ENCODE measurements around the gene YBEY.
"Not testable (repeated sequence)": the region's sequence is repeated elsewhere in the genome, so short reads cannot be mapped to it uniquely, and the experiment has no call there.

The YBEY gene

GRCh38 chr21:46285761-46286647, at the start of gene YBEY:
Gene YBEY (plus strand): TSS chr21:46286342. CDS start chr21:46286914, 572 bp downstream.
- peak within 1 kb of the TSS; percentile 97 for H3K27ac Mint-ChIP-seq
- H3K36me3 Mint-ChIP-seq = peaks cover 40% of the 10 kb centered on the region
- peak within 1 kb of the TSS; percentile 97 for H3K4me3 Mint-ChIP-seq
- DNase-seq = peak; percentile 92
- no peaks in the 10 kb centered on the region for H3K27me3 Mint-ChIP-seq
- H3K9me3 Mint-ChIP-seq = no peaks in the 10 kb centered on the region
- peaks cover 61% of the 10 kb centered on the region for H3K4me1 Mint-ChIP-seq
- CTCF ChIA-PET = interaction anchor here (1.0 to 1.5 kb wide), 3 partner anchors 9 to 40 kb away, joined by 3 to 7 read pairs (median 3); a partner anchor contains a TSS

DNA sequence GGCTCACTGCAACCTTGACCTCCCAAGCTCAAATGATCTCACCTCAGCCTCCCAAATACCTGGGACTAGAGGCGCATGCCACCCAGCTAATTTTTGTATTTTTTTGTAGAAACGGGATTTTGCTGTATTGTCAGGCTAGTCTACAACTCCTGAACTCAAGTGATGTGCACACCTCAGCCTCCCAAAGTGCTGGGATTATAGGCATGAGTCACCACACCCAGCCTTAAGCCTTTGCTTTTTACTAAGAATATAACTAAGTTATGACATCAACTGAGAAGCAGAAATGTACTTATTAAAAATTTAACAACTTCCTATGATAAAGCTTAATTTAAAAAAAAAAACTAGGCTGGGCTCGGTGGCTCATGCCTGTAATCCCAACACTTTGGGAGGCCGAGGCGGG, 48.7 kb upstream of the YBEY start:
- Mint-ChIP-seq H3K27ac (no peak overlapping the region), H3K4me3 (no peak overlapping the region), H3K4me1 (peaks cover 13% of the 10 kb centered on the region), H3K27me3 (no peaks in the 10 kb centered on the region), H3K36me3 (peaks cover 65% of the 10 kb centered on the region), H3K9me3 (no peaks in the 10 kb centered on the region)
- no peak for DNase-seq
- CTCF ChIA-PET = no interaction called here

GRCh38 chr21:46239817-46240325, 46.3 kb upstream of the YBEY start:
- DNase-seq = no peak
- Mint-ChIP-seq H3K36me3 (peaks cover 54% of the 10 kb centered on the region), H3K4me3 (no peak overlapping the region), H3K27ac (no peak overlapping the region), H3K9me3 (no peaks in the 10 kb centered on the region), H3K4me1 (no peaks in the 10 kb centered on the region), H3K27me3 (no peaks in the 10 kb centered on the region)
- CTCF ChIA-PET = no interaction called here

- H3K9me3 Mint-ChIP-seq, H3K4me3 Mint-ChIP-seq, CTCF ChIA-PET, DNase-seq, H3K4me1 Mint-ChIP-seq, H3K27me3 Mint-ChIP-seq: not testable (repeated sequence)
- Mint-ChIP-seq H3K36me3 (peaks cover 47% of the 10 kb centered on the region), H3K27ac (peak overlapping the region; percentile 65)
Observed at GRCh38 chr21:46241577-46241976, 44.6 kb upstream of the YBEY start.

DNA sequence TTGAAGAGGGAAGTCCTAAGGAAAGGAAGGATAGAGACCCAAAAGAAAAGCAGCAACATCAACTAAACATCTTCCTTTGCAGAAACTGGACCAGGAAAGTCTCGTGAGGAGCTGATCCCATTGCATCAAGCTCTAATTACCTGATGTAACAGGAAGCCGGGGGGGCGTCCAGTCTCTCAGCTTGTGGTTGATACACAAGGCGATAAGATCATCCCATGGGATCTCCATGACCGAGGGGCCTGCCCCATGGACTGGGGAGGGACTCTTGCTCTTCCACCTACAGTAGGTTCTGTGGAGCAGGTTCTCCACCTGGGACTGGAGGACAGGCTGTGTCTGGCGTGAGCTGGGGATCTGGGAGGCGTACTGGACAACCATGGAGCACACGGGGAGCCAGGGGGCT, 42.8 kb upstream of the YBEY start:
- CTCF ChIA-PET = interaction anchor here (0.7 to 1.9 kb wide), 2 partner anchors 14 to 253 kb away, joined by 3 to 4 read pairs; no protein-coding TSS in a partner anchor
- Mint-ChIP-seq H3K4me1 (no peaks in the 10 kb centered on the region), H3K4me3 (no peak overlapping the region), H3K27me3 (no peaks in the 10 kb centered on the region), H3K36me3 (peaks cover 54% of the 10 kb centered on the region), H3K9me3 (no peaks in the 10 kb centered on the region), H3K27ac (no peak overlapping the region)
- no peak for DNase-seq

DNA sequence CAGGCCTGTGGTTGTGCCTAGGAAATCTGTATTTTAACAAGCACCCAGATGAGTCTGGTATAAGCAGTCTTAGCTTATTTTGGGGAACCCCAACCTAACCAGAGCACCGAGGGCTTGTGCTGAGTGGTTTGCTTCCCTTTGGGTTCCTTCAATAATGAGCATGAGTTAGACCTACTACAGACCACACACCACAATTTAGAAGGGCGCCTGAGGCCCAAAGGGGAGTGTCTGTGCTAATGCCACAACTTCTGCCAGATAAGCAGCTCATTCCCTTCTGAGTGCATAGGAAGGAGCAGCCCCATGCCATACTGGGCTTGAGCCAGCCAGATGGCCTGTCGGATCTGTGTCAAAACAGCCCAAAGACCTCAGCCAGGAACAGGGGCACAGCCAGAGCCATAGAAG, 42.2 kb upstream of the YBEY start:
- DNase-seq = no peak
- Mint-ChIP-seq H3K9me3 (no peaks in the 10 kb centered on the region), H3K27me3 (no peaks in the 10 kb centered on the region), H3K4me1 (no peaks in the 10 kb centered on the region), H3K4me3 (no peak overlapping the region), H3K27ac (peak overlapping the region; percentile 12), H3K36me3 (peaks cover 55% of the 10 kb centered on the region)
- CTCF ChIA-PET = interaction anchor here (0.7 to 1.9 kb wide), 2 partner anchors 14 to 253 kb away, joined by 3 to 4 read pairs; no protein-coding TSS in a partner anchor

DNA sequence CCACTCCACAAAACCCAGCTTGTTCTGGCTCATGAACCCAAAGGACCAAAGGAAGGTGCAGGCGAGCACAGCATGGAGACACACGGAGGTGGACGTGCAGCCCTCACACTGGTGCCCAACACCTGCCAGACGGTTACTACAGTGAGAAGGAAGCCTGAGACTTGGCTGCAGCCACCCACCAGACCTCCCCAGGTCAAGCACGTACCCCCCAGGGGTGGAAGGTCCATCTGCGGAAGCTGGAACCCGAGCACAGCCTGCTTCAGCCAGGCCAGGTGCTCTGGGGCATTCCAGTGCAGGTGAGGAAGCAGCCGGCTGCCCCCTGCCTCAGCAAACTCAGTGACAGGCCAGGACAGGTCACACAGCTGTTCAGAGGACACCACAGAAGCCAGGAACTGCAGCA, 41.5 kb upstream of the YBEY start:
- Mint-ChIP-seq H3K27ac (no peak overlapping the region), H3K36me3 (peaks cover 53% of the 10 kb centered on the region), H3K4me1 (no peaks in the 10 kb centered on the region), H3K27me3 (no peaks in the 10 kb centered on the region), H3K4me3 (no peak overlapping the region), H3K9me3 (no peaks in the 10 kb centered on the region)
- no peak for DNase-seq
- CTCF ChIA-PET = interaction anchor here (1.9 kb wide), 1 partner anchor 15 kb away, joined by 4 read pairs; no protein-coding TSS in a partner anchor

DNA sequence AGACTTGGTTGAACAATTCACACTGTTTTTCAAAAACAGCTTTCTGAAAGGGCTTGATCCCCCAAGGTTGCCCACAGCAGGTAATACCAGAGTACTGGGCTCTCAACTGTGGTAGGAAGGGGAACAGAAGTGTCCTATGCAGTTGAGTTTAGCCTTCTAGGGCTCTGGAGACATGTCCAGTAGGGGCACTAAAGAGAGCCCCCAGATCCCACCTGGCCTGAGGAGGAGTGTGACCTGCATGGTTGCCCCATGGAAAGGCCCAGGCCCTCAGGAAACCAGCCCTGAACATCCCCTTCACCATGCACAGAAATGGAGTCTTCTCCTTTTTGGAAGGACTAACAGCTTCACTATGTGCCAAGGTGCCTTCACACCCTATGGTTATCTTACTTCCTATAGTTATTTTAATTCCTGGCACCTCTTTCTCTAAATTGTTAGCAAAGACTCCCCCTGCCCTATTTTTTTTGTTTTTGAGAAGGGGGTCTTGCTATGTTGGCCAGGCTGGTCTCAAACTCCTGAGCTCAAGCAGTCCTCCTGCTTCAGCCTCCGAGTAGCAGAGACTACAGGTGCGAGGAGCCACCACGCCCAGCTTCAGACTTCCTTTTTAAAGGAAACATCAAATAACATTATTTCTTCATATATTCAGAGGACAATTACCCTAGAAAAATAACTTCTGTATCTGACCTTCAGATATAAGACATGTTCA, 40.8 kb upstream of the YBEY start:
- no peak overlapping the region for H3K4me3 Mint-ChIP-seq
- CTCF ChIA-PET = no interaction called here
- no peaks in the 10 kb centered on the region for H3K27me3 Mint-ChIP-seq

DNA sequence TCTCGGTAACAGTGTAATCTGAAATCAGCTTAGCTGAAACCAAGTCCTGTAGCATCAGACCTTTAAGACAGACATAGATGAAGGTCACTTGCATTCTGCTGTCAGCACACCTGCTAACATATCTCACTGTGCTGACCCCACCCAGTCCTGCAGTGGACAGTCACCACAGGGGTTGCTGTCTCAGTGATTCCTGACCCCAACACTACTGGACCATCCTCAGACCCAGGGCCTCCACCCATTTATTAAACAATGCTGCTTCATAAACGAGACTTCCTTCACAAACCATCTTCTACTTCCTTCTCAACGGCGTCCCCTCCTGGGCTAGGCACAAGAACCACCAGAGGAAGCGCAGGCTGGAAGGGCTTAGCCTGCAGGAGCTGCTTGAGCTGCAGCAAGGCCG, 39.8 kb upstream of the YBEY start:
- H3K27ac Mint-ChIP-seq = no peak overlapping the region
- H3K9me3 Mint-ChIP-seq = no peaks in the 10 kb centered on the region
- no peak for DNase-seq
- H3K4me1 Mint-ChIP-seq = peaks cover 15% of the 10 kb centered on the region
- peaks cover 54% of the 10 kb centered on the region for H3K36me3 Mint-ChIP-seq
- CTCF ChIA-PET = no interaction called here
- no peaks in the 10 kb centered on the region for H3K27me3 Mint-ChIP-seq
- H3K4me3 Mint-ChIP-seq = no peak overlapping the region

More for the DNA sequence above, 40.8 kb upstream of the YBEY start:
- Mint-ChIP-seq H3K4me1 (peaks cover 7% of the 10 kb centered on the region), H3K27ac (no peak overlapping the region), H3K9me3 (no peaks in the 10 kb centered on the region), H3K36me3 (peaks cover 55% of the 10 kb centered on the region)
- no peak for DNase-seq

GRCh38 chr21:46247699-46248421, 38.3 kb upstream of the YBEY start:
- H3K9me3 Mint-ChIP-seq = no peaks in the 10 kb centered on the region
- H3K27ac Mint-ChIP-seq = no peak overlapping the region
- no peak overlapping the region for H3K4me3 Mint-ChIP-seq
- DNase-seq = no peak
- H3K36me3 Mint-ChIP-seq = peaks cover 53% of the 10 kb centered on the region
- CTCF ChIA-PET = no interaction called here
- H3K27me3 Mint-ChIP-seq = no peaks in the 10 kb centered on the region
- H3K4me1 Mint-ChIP-seq = peaks cover 19% of the 10 kb centered on the region

- CTCF ChIA-PET = no interaction called here
- Mint-ChIP-seq H3K36me3 (peaks cover 53% of the 10 kb centered on the region), H3K4me1 (peaks cover 23% of the 10 kb centered on the region), H3K4me3 (no peak overlapping the region), H3K27ac (no peak overlapping the region), H3K27me3 (no peaks in the 10 kb centered on the region), H3K9me3 (no peaks in the 10 kb centered on the region)
- DNase-seq = no peak
Observed at GRCh38 chr21:46248422-46248782, 37.7 kb upstream of the YBEY start.

DNA sequence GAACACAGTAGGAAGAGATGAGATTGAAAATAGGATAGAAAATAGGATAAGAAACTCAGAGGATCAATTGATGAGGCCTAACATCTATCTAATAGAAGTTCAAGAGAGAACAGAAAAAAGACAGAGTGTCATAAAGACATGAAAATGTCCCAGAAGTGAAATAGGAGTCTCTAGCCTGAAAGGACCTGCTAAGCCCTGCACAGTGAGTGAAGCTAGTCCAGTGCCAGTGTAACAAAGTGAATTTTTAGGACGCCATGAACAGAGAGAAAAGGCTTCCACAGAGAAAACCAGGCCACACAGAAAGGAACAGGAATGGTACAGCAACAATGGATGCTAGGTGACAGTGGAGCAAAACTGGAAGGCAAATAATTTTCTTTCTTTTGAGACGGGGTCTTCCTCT, 37.3 kb upstream of the YBEY start:
- Mint-ChIP-seq H3K36me3 (peaks cover 55% of the 10 kb centered on the region), H3K4me3 (no peak overlapping the region), H3K9me3 (no peaks in the 10 kb centered on the region), H3K4me1 (peaks cover 27% of the 10 kb centered on the region), H3K27ac (no peak overlapping the region), H3K27me3 (no peaks in the 10 kb centered on the region)
- CTCF ChIA-PET = no interaction called here
- no peak for DNase-seq

DNA sequence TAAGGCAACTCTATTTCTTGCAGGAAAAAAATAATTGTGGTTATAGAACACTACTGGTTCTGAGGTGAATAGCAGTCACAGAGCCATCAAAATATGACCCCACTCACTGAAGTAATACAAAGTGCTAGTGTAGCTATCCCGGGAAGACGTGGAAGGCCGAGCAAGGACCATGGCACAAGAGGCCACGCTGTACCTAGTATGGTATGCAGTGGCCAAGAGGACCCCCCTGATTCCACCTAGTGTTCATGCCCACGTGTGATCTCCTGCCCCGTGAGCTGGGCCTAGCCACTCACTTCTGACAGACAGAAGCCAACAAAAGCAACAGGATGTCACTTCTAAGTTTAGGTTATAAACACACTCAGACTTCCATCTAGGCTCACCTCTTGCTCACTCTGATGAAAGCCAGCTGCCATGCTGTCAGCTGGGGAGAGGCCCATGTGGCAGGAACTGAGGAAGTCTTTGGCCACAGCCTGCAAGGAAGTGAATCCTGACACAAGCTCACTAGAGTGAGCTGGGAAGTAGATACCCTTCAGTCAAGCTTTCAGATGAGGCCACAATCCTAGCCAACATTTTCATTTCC, 35.9 kb upstream of the YBEY start:
- DNase-seq = no peak
- H3K27ac Mint-ChIP-seq = peak overlapping the region; percentile 82
- H3K9me3 Mint-ChIP-seq = no peaks in the 10 kb centered on the region
- CTCF ChIA-PET = interaction anchor here (1.6 kb wide), 1 partner anchor 107 kb away, joined by 4 read pairs; no protein-coding TSS in a partner anchor
- H3K4me1 Mint-ChIP-seq = peaks cover 40% of the 10 kb centered on the region
- H3K27me3 Mint-ChIP-seq = no peaks in the 10 kb centered on the region
- peaks cover 69% of the 10 kb centered on the region for H3K36me3 Mint-ChIP-seq
- no peak overlapping the region for H3K4me3 Mint-ChIP-seq

DNA sequence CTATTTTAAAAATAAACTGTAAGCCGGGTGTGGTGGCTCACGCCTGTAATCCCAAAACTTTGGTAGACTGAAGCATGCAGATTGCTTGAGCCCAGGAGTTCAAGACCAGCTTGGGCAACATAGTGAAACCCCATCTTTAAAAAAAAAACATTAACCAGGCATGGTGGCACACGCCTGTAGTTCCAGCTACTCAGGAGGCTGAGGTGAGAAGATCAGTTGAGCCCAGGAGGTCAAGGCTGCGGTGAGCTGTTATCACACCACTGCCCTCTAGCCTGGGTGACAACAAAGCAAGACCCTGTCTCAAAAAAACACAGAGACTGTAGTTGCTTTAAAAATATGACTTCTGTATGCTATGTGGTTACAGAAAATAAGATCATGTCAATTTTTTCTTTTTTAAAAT, 33.3 kb upstream of the YBEY start:
- Mint-ChIP-seq H3K4me3 (no peak overlapping the region), H3K36me3 (peaks cover 75% of the 10 kb centered on the region)
- CTCF ChIA-PET = interaction anchor here (0.7 to 1.0 kb wide), 3 partner anchors 21 to 31 kb away, joined by 3 to 4 read pairs (median 3); no protein-coding TSS in a partner anchor

More for the DNA sequence above, 33.3 kb upstream of the YBEY start:
- no peak for DNase-seq
- no peaks in the 10 kb centered on the region for H3K9me3 Mint-ChIP-seq
- no peaks in the 10 kb centered on the region for H3K27me3 Mint-ChIP-seq
- H3K27ac Mint-ChIP-seq = no peak overlapping the region
- peaks cover 40% of the 10 kb centered on the region for H3K4me1 Mint-ChIP-seq

Data from activated naive CD4-positive, alpha-beta T cell treated with anti-CD3 and anti-CD28 coated beads, Interleukin-2, amount 10 ng/mL, durations not matched to agents 7 days and 5 days (primary cell).